Amniotic epithelial cell (primary cell): ENCODE data around the gene NTRK1.
A peak's percentile ranks its signal among the peaks of the same experiment; 100 is the strongest.

ENCODE experiments used
- DNase-seq: peaks from one replicate; pipeline ENCODE4 v3.0.0-alpha.2; 2010; ENCODE audit warnings: low read depth

The NTRK1 gene

DNA sequence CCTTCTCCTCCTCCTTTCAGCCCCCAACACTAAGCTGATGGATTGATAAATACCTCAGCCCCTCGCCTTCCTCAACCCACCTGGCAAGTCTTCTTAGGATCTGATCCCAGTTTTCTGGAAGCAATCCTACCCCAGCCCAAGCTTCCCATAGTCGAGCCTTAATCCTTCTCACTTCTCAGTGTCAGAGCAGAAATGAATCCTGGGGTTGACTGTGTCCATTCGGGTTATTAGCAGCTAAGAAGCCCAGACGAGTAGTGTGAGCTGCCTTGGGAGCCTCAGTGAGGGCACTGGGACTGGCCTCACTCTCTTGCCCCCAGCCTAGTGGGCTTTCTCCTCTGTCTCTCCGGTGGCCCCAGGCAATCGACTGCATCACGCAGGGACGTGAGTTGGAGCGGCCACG lies 20.4 kb downstream of the NTRK1 start:
- DNase-seq: no peak

DNA sequence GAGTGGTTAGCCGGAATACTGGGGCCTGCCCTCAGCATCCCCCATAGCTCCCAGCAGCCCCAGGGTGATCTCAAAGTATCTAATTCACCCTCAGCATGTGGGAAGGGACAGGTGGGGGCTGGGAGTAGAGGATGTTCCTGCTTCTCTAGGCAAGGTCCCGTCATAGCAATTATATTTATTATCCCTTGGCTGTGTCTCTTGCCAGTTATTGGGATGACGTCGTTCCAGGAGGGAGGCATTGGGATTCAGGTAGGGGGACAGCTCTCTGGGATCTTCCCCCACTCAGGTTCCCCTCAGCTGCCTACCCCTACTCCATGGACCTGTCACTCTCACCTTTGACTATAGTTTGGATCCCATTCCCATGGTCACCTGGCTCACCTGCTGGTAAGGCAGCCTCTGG lies 21.0 kb downstream of the NTRK1 start:
- DNase-seq: no peak

DNA sequence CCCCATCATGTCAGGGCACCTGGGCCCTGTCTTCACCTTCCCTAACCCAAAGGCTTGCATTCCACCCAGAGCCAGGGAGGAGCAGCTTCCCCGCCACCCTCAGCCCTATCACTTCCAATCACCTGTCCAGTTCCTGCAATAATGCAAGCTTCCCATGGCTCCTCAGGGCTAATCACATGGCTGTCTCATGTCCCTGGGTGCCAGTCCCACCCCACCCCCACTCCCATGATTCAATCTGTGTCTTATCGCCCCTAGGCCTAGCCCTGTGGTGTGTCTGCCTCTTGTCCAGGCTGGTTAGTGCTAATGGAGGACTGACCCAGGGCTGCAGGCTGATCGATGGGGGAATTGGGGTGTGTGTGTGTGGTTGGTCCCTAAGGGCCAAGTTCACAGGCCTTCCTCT lies 21.9 kb downstream of the NTRK1 start:
- DNase-seq: no peak

DNA sequence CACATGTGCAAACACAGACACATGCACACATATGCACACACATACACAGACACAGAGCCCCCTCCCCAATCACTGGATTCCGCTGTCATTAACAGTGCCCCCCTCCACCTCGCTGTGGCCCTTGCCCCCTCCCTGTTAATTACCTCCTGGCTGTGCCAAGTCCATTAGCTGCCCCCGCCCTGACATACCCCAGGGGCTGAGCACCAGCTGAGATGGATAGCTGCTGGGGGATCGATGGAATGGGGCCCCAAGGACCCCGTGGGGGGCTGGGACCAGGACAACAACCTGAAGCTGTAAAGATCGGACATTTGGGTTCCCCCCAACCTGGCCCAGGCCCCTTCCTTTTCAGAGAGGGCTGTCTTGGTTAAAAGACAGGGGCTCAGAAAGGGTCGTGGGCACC lies 23.3 kb downstream of the NTRK1 start:
- no peak for DNase-seq

DNA sequence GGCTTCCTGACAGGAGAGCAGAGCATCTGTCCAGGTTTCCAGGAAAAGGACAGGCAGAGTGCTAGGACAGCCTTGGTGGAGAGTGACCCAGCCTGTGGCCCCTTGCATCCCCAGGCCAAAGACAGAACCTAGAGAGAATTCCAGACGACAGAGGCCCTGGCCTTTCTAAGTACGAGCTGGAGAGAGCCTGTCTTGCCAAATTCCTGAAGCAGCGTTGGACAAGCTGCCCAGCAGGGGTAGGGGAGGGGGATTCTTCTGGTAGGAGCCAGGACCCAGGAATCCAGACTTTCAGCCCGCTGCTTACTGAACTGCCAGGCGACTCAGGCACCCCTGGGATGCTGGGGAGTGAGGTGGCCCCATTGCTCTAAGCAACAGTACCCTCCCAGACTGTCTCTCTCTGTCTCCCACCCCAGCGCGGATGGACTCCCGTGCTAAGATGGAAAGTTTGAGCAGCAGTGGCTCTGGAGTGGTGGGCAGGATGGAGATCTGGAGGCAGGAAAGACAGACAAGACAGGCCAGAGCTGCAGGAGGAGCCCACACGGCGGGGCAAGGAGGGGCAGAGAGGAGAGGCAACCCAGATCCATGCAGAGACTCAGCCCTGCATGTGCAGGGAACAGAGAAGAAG lies 24.0 kb downstream of the NTRK1 start:
- no peak for DNase-seq

DNA sequence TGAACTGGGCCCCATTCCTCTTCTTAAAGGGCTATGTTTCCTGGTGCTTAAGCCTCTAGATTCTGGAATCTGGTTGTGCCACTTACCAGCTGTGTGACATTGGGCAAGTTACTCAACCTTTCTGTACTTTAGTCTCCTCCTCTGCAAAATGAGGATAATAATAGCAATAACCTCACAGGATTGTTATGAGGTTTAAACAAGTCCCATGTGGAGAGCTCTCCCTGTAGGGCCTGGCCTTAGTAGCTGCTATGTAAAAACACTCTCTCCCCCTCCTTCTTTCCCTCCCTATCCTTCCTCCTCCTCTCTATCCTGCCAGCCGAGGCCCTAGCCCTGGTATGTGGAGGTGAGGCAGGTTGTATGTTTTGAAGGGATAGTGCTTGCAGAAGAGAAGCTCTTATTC lies 24.6 kb downstream of the NTRK1 start:
- DNase-seq: no peak

DNA sequence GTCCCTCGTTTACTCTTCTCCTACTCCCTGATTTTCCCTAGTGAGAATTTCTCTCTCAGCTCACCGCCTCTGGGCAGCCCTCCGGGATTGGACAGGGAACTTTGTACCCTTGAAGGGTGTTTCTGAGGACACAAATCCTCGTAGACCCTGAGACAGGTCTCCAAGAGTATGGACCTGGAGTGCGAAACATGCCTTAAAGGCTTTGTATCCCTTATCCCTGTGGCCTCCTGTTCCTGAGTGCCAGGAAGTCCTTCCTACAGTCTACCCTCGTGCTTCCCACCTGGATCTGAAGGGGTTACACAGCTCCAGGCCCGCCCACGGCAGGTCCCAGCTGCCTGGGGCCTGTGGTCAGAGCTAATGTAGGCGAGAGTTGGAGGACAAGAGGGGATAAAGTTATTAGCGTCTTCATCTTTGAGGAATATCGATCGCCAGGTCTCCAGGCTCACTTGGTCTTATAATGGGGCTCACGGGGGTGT lies 25.3 kb downstream of the NTRK1 start:
- no peak for DNase-seq

DNA sequence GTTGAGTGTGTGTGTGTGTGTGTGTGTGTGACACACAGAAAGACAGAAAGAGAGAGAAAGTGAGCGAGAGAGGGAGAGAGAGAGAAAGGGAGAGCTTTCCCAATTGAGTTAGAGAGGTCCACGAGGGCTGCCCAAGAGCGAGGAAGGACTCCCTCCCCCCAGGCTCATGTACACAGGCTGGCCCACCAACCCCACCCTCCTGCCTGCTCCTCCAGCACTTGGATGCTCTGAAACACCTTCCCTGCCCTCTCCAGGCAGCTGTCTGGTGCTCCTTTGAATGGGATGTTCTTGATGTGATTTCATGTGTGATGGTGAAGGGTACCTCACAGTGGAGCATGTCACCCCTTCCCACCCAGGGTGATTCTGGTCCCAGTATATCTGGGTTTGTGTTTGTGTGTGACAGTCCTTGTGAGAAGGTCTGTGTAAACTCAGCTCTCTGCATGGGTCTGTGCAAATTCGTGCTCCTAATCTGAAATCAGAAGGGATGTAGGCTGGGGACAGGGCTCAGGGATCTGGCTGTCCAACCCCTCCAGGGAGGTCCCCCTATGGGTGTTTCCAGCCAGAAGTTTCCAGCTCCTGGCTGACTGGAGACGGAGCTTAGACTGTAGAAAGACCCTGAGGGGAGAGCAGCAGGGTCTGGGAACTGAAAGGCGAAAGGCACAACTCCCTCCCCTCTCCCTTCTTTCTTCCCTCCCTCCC lies 26.1 kb downstream of the NTRK1 start:
- no peak for DNase-seq

DNA sequence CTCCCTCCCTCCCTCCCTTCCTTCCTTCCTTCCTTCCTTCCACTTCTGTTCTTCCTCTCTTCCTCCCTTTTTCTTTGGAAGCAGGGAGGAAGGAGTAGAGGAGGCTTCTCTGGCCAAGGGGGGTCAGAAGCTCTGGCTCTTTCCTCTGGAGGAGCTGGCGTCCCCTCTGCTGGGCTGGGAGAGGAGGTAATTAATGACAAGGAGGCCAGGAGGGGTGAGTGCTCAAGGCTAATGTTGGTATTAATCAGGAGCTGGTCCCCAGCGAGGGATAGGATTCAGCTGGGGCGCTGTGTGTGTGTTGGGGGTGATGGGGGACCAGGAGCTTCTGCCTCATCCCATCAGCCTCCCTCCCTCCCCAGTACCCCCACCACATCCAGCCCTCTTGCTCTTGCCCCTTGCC lies 26.7 kb downstream of the NTRK1 start:
- DNase-seq: no peak

DNA sequence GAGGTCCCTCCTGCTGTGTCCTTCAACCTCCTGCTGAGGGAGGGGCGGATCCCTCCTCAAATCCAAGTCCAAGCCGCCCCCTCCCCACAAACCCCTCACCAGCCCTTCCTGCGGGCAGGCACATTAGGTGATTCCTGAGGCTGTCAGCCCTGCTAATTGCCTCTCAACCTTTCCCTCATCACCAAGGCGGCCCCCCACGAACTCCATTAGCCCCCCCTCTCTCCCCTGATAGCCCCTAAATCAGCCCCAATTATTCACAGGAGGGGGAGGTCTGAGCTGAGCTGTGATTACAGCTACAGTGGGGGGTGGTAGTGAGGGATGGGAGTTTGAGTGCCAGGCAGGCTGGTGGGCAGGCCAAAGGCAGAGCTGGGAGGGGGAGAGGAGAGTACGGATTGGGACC lies 27.1 kb downstream of the NTRK1 start:
- no peak for DNase-seq

DNA sequence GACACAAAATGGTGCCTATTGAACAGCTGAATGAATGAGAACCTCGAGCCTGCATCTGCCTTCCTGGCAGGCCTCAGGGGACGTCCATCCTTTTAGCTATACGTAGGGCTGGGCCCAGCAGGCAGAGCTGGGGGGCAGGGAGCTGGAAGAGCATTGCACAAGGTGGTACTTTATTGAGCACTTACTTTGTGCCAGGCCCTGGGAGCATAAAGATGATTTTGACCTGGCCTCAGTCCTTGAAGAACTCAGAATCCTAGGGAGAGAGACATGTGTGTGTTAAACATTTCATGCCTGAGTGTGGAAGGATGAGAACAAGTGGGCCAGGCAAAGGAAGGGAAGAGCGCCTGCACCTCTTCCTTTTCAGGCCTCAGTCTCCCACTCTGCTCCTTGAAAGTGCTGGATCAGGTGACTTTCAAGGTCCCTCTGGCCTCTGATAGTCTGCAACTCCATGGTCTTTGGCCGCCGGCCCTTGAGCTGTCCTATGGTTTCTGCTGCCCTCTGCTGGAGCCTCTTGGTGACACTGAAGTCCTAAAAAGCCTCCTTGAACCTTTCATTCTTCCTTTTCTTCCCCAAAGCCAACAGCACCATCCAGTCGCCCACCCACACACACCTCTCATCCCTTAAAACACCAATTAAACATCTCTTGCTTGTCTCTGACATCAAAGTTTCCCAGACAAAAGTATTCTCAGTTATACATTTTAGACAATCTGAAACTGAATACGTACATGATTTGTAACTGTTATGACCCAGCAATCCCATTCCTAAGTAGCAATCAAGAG lies 29.3 kb downstream of the NTRK1 start:
- peak; percentile 73 for DNase-seq

DNA sequence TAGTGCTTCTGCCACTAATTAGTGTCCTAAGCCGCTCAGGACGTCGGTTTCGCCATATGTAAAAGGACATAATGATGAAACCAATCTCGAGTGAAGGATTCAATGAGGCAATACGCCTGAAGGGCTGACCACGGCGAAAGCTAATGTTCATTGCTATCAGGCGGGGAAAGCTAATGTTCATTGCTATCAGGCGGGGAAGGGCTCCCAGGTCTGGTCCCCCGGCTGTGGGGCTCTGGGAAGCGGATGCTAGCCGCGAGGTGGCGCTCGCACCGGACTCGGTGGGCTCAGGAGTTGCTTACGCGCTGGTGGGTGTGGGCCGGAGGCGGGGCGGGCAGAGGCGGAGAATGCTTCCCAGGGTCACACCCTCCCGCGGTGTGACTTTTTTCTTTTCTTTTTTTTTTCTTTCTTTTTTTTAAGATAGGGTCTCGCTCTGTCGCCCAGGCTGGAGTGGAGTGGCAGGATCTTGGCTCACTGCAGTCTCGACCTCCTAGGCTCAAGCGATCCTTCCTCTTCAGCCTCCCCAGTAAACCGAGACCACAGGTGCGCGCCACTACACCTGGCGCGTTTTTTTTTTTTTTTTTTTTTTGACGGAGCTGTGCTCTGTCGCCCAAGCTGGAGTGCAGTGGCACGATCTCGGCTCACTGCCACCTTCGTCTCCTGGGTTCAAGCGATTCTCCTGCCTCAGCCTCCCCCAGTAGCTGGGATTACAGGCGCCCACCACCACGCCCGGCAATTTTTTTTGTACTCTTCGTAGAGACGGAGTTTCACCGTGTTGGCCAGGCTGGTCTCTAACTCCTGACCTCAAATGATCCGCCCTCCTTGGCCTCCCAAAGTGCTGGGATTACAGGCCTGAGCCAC lies 31.8 kb downstream of the NTRK1 start:
- DNase-seq: peak; percentile 79

DNA sequence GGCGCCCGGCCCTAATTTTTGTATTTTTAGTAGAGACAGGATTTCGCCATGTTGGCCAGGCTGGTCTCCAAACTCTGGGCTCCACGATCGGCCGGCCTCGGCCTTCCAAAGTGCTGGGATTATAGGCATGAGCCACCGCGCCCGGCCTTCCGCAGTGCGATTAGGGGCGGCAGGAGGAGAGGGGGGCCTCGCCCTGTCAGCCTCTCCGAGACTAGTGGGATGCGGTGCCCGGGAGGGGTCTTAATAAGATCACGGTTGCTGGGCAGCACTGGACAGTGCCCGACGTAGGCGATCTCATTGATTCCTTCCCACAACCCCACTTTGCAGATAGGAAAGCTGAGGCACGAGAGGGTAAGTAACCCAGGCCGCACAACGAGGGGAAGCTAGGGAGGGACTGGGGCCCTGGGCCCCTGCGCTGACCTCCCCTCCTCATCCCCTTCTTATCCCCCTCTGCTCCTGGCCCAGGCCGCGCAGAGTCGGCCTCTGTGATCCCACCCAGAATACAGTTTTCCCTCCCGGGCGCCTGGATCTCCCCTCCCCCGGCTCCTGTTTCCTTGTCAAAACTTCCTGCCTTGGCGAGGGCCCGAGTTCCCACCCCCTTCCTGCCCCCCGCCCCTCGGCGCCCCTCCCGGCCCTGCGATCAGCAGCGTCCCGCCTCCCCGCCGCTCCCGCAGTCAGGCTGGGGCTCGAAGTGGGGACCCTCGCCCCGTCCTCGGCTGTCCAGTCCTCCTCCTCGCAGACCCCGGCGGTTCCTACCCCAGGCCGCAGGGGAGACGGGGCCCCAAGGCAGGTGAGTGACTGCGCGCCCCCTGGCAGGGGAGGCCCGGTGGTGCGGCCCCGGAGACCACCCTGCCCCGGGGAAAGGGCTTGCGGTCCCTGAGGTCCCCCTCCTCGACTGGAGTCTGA lies 32.6 kb downstream of the NTRK1 start, which contains the start of gene PEAR1:
TSS of gene PEAR1 (plus strand) at position 671 of the 906 bp plus-strand sequence. CDS start 10,209 bp downstream, outside the sequence.
- no peak for DNase-seq

DNA sequence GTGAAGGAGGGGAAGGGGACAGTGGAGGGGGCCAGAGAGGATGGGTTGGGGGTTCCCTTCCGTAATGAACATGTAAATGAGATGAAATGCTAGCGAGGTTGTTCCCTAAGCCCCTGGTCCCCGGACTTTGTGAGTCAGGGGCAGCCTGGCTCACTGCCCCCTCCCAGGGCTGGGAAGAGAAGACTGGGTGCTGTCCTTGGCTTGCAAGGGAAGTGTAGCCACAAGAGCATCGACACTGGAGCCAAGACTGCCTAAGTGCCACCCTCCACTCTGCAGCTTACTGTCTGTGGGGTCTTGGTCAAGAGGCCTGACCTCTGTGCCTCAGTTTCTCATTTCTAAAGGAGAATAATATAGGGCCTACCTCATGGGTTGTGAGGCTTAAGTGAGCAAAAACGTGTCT lies 33.3 kb downstream of the NTRK1 start:
- DNase-seq: no peak

DNA sequence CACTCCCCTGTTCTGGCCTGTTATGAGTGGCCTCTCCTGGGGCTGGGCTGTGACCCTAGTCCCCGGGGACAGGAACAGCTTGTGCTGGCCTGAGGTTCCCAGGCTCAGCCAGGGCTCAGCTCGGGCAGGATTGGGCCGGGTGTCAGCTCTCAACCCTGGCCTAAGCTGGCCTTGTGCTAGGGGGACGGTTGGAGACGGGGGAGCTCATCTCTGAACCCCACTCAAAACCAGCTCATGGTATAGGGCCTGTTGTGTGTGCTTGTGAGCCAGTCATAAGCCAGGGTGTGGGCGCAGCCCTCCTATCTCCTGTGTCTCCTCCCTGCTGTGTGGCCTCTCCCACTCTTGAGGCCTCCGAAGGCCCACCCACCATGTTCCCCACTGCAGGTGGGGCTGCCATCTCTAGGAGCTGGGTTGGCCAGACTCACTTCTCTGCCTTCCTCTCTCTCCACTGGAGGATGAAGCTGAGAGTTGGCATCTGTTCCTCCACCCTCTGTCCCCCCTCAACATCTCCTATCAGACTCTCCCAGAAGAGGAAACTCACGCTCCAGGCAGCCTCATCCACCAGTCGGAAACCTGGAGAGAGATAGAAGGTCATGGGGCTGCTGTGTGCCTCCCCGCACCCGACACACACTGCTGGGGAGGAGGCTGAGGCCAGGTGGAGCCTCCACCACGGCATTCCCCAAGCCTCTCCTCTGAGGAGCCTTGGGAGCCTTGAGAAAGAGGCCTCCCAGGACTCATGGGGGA lies 34.2 kb downstream of the NTRK1 start:
- DNase-seq: peak; percentile 65

DNA sequence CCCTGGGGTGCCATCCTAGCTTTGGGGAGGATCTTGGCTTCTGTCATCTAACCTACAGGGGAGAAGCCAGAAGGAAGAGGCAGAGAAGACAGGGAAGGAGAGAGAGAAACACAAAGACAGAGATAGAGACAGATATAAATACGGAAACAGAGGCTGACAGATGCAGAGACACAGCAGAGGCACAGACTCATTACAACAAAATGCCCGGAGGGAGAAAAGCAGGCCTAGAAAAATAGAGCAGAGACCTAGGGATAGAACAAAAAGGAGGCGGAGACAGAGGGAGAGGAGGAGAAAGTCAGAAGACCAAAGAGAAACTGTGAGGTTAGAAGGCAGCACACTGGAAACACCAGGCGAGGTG lies 34.8 kb downstream of the NTRK1 start:
- peak; percentile 32 for DNase-seq

DNA sequence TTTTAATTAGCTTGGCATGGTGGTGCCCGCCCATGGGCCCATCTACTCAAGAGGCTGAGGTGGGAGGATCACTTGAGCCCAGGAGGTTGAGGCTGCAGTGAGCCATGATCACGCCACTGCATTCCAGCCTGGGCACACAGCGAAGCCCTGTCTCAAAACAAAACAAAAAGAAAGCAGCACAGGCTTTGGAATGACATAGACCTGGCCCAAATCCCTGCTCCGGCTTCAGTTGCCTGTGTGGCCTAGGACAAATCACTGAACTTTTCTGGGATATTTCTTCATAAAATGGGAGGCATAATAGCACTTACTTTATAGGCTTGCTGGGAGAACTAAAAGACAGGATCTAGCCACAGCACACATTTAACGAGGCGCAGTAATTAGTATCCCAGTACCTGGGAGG lies 35.3 kb downstream of the NTRK1 start:
- no peak for DNase-seq

DNA sequence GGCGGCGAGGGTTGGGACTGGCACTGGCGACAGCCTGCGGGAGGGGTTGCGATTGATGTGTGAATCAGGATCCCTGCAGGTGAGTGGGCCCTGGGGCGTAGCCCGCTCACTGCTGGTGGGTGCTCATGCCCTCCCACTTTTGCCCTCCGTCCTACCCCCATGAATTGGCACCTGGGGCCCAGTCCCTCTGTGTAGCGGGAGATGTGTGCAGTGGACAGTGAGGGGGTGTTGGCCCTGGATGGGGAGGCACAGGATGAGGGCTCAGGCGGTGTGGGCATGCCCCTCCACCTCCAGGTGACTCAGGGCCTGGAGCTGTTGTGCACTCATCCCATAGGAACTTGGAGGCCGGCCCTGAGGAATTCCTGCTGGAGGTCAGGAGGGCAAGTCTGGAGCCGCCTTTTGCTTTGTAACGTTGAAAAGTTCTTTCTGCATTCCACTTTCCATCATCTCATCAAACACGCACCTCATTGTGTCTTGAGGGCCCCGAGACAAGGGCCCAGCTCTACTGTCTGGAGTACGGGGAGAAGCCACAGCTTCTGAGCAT lies 35.9 kb downstream of the NTRK1 start:
- peak; percentile 94 for DNase-seq

DNA sequence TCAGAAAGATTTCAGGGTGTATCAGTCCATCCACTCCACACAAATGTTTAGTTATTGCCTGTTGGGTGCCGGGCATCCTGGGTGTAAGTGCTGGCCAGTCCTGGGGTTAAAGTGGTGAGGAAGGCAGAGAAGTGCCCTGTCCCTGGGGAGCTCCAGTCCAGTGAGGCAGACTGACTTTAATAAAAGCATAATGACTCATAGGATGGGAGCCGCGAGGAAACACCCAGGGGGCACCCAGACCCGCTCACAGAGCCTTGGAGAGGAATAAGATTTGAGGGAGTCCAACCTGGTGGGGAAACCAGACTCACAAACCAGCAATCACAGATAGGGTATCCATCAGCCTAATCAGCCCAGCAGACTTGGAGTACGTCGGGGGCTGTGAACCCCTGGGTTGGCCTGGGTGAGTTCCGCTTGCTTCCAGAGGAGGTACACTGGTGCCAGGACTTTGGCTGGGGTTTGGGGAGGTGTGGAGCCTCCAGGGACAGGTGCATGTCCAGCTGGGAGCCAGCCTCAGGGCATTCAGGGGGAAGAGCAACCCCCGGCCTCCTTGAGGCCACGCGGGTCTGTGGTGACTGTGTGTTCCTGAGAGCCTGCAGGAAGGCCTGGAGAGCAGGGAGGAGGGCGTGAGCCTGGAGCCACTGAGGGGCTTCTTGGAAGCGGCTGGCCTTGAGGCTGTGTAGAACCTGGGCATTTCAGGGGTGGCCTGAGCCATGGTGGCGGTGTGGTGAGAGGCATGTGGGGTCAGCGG lies 36.6 kb downstream of the NTRK1 start:
- DNase-seq: peak; percentile 53
